Measurements from ENCODE around the gene ANKS1A.

ANKS1A gene

GRCh38 chr6:35076997-35077712 lies 188.1 kb downstream of the ANKS1A start:
- no peak for DNase-seq

DNA sequence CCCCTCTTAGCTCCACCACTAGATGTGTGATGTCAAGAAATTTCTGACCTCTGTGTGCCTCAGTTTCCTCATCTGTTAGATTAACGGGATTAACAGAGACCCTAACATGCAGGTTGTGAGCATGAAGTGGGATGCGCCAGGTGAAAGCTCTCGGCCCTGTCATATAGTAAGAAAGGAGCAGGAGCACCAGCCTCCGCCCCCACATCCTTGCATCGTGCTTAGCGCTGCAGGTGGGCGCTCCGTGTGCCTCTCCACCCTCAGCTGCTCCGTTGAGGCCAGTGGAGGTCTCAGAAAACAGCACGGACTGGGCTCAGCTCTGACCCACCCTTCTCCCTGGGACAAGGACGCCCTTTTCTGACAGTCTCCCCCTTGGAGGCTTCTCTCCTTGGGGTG lies 188.7 kb downstream of the ANKS1A start:
- DNase-seq = no peak

- DNase-seq = no peak
Measured at GRCh38 chr6:35078226-35078850, 189.3 kb downstream of the ANKS1A start.

- no peak for DNase-seq
Measured at GRCh38 chr6:35078896-35079295, 189.8 kb downstream of the ANKS1A start.

DNA sequence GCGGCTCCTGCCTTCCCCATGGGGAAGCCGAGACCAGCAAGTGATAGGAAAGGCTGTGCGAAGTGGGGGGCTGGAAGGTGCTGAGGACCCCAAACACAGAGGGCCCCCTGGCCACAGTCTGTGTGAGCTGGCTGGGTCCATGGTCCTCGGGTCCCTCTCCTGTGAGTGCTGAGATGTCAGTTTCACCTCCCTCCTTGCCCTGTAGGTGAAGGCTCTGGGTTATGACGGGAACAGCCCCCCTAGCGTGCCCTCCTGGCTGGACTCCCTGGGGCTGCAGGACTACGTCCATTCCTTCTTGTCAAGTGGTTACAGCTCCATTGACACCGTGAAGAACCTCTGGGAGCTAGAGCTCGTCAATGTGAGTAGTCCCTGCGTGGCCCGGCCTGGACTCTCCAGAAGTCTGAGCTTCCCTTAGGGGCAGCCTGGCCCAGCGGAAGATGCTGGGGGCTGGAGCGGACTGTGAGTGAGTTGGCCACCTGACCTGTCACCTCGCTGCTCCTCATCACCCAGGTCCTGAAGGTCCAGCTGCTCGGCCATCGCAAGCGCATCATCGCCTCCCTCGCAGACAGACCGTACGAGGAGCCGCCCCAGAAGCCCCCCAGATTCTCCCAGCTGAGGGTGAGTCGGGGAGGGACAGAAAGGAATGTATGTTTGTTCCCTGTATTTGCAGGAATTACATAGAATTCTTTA lies 190.4 kb downstream of the ANKS1A start:
- no peak for DNase-seq

DNA sequence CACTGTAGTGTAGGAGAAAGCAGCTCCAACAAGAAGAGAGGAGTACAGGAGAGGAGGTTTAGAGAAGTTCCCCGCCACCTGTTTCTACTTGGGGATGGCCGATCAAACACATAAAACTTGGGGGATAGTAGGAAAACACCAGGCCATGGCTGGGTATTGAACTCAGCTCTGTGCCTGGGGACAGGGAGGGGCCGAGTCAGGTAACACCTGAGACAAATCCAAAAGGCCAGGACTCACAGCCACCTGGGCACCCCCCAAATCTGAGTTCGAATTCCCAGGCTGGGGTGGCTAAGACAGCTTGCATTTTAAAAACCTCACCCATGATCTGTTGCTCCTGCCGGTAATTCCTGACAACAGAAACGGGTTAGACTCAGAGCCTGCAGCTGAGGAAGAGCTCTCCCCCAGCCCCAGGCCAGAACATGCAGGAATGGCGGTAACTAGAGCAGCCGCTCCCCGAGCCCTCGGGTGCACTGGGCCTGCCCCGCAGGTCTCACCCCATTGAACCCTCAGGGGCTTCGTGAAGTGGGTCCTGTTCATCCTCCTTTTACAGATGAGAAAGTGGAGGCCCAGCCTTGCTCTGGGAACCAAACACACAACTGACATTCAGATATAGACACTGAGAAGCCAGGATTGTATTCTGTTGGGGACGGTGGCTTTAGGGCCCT lies 191.1 kb downstream of the ANKS1A start:
- no peak for DNase-seq

GRCh38 chr6:35080821-35081425 lies 191.9 kb downstream of the ANKS1A start:
- no peak for DNase-seq

DNA sequence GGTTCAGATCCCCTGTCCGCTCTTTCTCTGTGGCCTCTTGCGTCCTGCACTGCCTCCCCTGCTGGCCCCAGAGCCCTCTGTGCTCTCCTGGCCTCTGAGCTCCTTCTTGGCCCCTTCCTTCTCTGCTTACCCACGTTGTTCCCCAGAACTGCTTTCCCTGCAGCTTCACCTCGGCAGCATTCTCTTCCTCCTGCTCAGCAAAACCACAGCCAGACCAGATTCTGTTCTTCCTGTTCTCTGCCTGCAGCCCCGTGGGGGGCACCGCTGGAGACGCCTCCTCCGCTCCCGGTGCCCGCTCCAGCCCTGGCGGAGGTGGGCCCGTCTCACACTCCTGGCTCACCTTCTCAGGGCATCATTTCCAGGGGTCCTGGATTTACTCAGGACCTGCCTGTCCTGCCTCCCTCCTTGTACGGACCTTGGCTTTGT lies 192.4 kb downstream of the ANKS1A start:
- no peak for DNase-seq

DNA sequence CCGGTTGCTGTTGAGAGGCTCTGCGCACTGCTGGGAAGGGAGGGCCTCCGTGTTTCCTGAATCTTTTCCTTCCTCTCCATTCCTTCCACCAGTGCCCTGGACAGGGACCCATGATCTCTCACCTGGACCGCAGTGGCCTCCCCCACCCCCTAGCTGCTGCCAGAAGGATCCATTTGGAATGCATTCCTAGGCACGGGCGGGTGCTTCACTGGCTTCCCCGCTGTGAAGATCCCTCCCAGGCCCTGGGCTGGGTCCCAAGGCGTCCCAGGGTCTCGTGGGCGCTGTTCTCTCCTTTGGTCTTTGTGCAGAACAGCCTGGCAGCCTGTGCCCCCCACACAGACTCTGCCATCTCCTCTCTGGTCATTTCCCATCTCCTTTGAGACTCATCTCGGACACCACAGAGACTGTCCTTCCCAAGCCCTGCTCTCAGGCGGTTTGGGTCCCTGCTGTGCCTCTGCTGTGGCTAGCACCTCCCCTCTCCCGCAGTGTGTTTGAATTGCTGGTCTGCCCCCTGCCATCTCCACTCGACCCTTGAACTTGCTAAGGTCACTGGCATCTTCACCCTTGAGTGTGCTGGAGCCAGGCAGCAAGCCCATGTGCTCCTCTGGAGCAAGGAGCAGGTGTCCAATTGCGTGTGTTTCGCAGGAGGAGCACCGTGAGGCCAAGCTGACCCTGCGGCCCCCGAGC lies 193.1 kb downstream of the ANKS1A start:
- DNase-seq = no peak

DNA sequence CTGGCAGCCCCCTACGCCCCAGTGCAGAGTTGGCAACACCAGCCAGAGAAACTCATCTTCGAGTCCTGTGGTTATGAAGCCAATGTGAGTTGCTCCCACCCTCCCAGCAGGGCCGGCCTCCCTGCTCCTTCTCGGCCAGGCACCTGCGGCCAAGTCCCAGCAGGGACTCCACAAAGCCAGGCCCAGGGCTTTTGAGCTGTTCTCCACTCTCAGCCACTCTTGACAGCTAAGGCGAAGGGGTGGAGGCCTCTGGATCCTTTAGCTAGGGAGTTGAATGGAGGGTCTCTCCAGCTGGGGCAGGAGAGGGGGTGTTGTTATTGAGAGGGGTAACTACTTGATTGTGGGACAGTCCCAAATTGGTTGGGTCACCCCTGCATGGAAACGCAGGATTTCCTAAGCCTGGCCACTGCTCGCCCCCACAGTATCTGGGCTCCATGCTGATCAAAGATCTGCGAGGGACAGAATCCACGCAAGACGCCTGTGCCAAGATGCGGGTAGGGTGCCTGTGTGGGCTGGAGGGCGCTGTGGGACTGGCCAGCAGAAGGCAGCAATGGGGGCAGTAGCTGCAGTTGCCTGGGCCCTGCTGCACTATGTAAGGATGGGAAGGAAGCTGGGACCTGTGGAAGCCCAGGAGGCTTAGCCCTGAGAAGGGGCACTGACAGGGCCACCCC lies 193.8 kb downstream of the ANKS1A start:
- DNase-seq = no peak

DNA sequence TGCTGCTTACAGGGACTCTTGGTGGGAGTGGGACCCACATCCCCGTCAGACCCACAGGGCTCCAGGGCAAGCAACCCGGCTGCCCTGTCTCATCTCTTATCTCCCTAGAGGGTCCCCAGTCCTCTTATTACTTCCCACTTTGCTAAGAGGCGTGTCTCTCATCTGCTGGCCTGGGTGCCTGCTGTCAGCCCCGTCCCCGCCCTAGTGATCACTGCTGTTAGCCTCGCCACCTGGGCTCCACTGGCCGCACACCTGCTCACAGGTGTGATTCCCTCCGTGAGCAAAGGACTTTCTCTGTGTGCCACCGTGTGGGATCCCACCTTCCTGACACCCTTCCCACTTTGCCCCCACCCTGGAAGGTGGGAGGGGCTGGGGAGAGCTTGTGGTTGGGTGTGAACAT lies 194.5 kb downstream of the ANKS1A start:
- no peak for DNase-seq

DNA sequence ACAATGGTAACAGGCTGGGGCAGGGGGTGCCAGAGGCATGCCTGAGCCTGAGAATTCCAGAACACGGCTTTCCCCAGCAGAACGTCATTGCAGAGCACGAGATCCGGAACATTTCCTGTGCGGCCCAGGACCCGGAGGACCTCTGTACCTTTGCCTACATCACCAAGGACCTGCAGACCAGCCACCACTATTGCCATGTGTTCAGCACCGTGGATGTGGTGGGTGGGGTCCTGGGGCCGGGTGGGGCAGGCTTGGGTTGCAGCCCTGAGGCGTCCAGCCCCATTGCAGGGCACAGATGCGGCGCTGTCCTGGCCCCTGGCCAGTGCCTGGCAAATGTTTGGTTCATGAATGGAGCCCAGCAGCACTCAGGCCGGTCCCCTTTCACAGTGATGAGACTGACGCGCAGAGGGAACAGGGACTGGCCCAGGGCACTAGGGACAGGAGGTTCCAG lies 195.0 kb downstream of the ANKS1A start:
- no peak for DNase-seq

GRCh38 chr6:35084511-35085203 lies 195.6 kb downstream of the ANKS1A start:
- no peak for DNase-seq

GRCh38 chr6:35085359-35086281 lies 196.6 kb downstream of the ANKS1A start:
- no peak for DNase-seq

GRCh38 chr6:35086282-35086632 lies 197.2 kb downstream of the ANKS1A start:
- DNase-seq = no peak

DNA sequence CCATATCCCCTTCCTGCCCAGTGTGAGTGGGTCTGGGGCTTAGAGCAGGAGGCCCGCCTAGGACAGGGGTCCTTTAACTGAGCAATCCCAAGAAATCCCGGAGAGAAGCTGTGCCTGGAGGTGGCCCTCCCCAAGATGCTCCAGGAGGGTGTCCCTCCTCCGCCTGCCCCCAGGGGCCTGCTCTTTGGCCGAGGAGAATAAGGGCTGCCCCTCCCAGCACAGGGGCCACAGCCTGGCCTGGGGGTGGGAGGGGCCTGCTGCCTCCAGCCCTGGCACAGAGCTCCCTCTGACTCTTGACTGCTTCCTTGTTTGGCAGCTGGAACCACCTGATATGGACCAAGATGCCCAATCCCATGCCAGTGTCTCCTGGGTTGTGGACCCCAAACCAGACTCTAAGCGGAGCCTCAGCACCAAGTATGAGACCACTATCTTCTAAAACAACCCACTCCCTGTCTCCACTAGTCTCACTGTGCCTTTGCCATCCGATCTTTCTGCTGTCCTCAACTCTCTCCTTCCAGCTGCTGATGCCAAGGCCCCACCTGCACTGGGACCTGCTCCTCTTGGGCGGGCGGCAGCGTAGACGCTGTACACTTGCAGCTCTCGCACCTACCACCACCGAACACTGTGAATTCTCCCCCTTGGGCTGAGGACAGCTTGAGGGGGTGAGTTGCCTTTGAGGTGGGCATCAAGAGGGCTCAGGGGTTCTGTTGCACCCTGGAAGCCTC lies 197.7 kb downstream of the ANKS1A start:
- no peak for DNase-seq

DNA sequence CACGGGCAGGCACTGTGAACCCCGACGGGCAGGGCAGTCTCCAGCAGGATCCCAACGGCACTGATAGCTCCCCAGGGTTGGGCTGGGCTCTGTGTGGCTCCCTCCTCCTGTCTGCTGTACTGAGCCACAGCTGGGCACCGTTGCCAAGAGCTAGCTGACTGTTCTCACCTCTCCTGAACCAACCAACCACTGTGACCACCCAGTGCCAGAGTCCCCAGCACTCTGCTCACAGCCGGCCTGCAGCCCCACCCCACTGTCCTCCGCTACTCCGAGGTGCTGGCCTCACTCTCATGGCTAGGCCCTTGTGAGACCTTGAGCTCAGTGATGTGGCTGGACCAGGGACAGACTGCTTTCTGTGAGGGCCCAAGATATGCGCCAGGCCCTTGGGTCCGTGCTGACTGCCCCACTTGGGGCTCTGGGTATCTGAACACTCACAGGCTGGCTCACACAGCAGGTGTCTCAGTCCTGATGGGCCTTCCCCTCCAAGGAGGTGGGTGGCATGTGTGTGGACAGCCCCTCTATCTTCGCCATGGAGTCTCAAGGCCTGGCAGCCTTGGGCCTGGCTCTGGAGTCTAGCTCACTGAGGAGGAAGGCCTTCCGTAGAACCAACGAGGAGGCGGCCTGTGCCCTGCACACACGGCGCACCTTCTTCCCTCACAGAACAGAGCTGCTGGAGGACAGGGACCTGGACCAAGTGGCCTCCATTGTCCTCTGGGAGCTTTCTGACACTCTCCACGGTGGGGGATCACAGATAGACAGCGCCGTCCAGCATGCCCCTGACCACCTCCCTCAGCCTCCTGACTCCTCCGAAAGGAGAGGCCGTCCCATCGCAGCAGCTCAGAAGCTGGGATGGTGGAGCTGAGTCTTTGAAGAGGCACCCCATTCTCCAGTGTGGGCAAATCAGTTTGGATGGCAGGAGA lies 198.6 kb downstream of the ANKS1A start:
- DNase-seq = no peak

Data from activated CD4-positive, alpha-beta T cell treated with anti-CD3 and anti-CD28 coated beads, Interleukin-10, Interleukin-2, amounts not matched to agents 100 ng/mL and 50 ng/mL, durations not matched to agents 16 hours and 8 hours (primary cell).